Fibroblast of lung (primary cell): ENCODE results near the gene CMSS1.

Source experiments
- CTCF ChIP-seq, 2 donors: IDR thresholded peaks in 1 of 2; conservative IDR thresholded peaks in 1 of 2; 1 replicate in 1 of 2; 2 replicates in 1 of 2; pipeline ENCODE4 v1.5.1; 2011 to 2012; ENCODE audit warnings: low read length in 2 of 2, control low read depth in 1 of 2, inconsistent platforms in 1 of 2, low read depth in 1 of 2, mild to moderate bottlenecking in 1 of 2
- EZH2 ChIP-seq: IDR thresholded peaks from 2 replicates; pipeline ENCODE4 v1.5.1; 2012; ENCODE audit warnings: low read length, control low read depth, mild to moderate bottlenecking; ENCODE audit errors: missing control alignments

GRCh38 chr3:99866261-99866761, 48.6 kb downstream of the CMSS1 start:
- TF ChIP-seq CTCF (conservative IDR thresholded peaks at IDR 0.05 in 1 of 2, IDR thresholded peaks at IDR 0.05 in 1 of 2; ENCODE audit: low read depth in 1 of 2, low read length in 2 of 2) = no peak
- no peak for TF ChIP-seq EZH2
